ENCODE data around the gene ZNF593. TPM values are rescaled to one million over a fixed set of nuclear protein-coding genes. Genes with fewer than 3 reads are reported as not detected.
A peak's percentile ranks its signal among the peaks of the same experiment; 100 is the strongest.

Gene ZNF593
- polyA plus RNA-seq, 4 donors = 27.7 to 152 (median 94.7) TPM

- 8 to 36% (median 15%) methylated on average over 9 of the region's 9 CpGs for whole genome bisulfite sequencing, 3 donors
- peak; percentile 84 to 95 for DNase-seq
- peak overlapping the region; percentile 62 to 88 (median 77) for H3K27ac ChIP-seq (ENCODE audit: low read depth in 1 of 3, low read length in 2 of 3)
- no peaks in the 10 kb centered on the region for H3K9me3 ChIP-seq (ENCODE audit: control insufficient read depth in 2 of 2, insufficient read depth in 1 of 2, low read depth in 1 of 2, low read length in 1 of 2)
- no peaks in the 10 kb centered on the region for H3K27me3 ChIP-seq (ENCODE audit: control insufficient read depth in 3 of 3, insufficient read depth in 3 of 3, low read length in 3 of 3)
- H3K36me3 ChIP-seq (ENCODE audit: control insufficient read depth in 3 of 3, insufficient read depth in 2 of 3, low read depth in 1 of 3, low read length in 3 of 3) = peaks cover 0 to 2% (median 0%) of the 10 kb centered on the region in 3 donors
- peaks cover 0 to 17% (median 0%) of the 10 kb centered on the region in 3 donors for H3K4me1 ChIP-seq (ENCODE audit: control insufficient read depth in 3 of 3, insufficient read depth in 2 of 3, low read depth in 1 of 3, low read length in 2 of 3)
- peak overlapping the region in 1 of 3 donors; percentile 29 for H3K4me3 ChIP-seq (ENCODE audit: low read depth in 1 of 3, low read length in 3 of 3)
- no peak for FAIRE-seq
These were observed 43.2 kb upstream of the ZNF593 start for GRCh38 chr1:26126321-26127084.

- FAIRE-seq = no peak
- H3K4me1 ChIP-seq (ENCODE audit: control insufficient read depth in 3 of 3, insufficient read depth in 2 of 3, low read depth in 1 of 3, low read length in 2 of 3) = peaks cover 0 to 15% (median 0%) of the 10 kb centered on the region in 3 donors
These were observed 42.2 kb upstream of the ZNF593 start for GRCh38 chr1:26127235-26128163.

GRCh38 chr1:26129778-26130177, 39.9 kb upstream of the ZNF593 start:
- no peaks in the 10 kb centered on the region for H3K27me3 ChIP-seq (ENCODE audit: control insufficient read depth in 3 of 3, insufficient read depth in 3 of 3, low read length in 3 of 3)
- FAIRE-seq (no peak), DNase-seq (no peak)
- H3K36me3 ChIP-seq (ENCODE audit: control insufficient read depth in 3 of 3, insufficient read depth in 2 of 3, low read depth in 1 of 3, low read length in 3 of 3) = no peaks in the 10 kb centered on the region
- 93 to 96% (median 94%) methylated on average over 4 of the region's 4 CpGs for whole genome bisulfite sequencing, 3 donors
- no peak overlapping the region for H3K4me3 ChIP-seq (ENCODE audit: low read depth in 1 of 3, low read length in 3 of 3)
- no peaks in the 10 kb centered on the region for H3K9me3 ChIP-seq (ENCODE audit: control insufficient read depth in 2 of 2, insufficient read depth in 1 of 2, low read depth in 1 of 2, low read length in 1 of 2)
- H3K27ac ChIP-seq (ENCODE audit: low read depth in 1 of 3, low read length in 2 of 3) = no peak overlapping the region
- H3K4me1 ChIP-seq (ENCODE audit: control insufficient read depth in 3 of 3, insufficient read depth in 2 of 3, low read depth in 1 of 3, low read length in 2 of 3) = peaks cover 0 to 15% (median 0%) of the 10 kb centered on the region in 3 donors

More at GRCh38 chr1:26127235-26128163, 42.2 kb upstream of the ZNF593 start:
- DNase-seq = peak in 1 of 2 donors; percentile 63
- Histone ChIP-seq H3K27me3 (ENCODE audit: control insufficient read depth in 3 of 3, insufficient read depth in 3 of 3, low read length in 3 of 3) (no peaks in the 10 kb centered on the region), H3K36me3 (ENCODE audit: control insufficient read depth in 3 of 3, insufficient read depth in 2 of 3, low read depth in 1 of 3, low read length in 3 of 3) (no peaks in the 10 kb centered on the region), H3K4me3 (ENCODE audit: low read depth in 1 of 3, low read length in 3 of 3) (peak overlapping the region in 1 of 3 donors; percentile 27), H3K27ac (ENCODE audit: low read depth in 1 of 3, low read length in 2 of 3) (peak overlapping the region; percentile 60 to 88 (median 62)), H3K9me3 (ENCODE audit: control insufficient read depth in 2 of 2, insufficient read depth in 1 of 2, low read depth in 1 of 2, low read length in 1 of 2) (no peaks in the 10 kb centered on the region)
- WGBS, 3 donors = 13 to 37% (median 25%) methylated on average over 13 of the region's 13 CpGs

GRCh38 chr1:26130695-26131094, 39.0 kb upstream of the ZNF593 start:
- H3K9me3 ChIP-seq (ENCODE audit: control insufficient read depth in 2 of 2, insufficient read depth in 1 of 2, low read depth in 1 of 2, low read length in 1 of 2) = no peaks in the 10 kb centered on the region
- H3K4me1 ChIP-seq (ENCODE audit: control insufficient read depth in 3 of 3, insufficient read depth in 2 of 3, low read depth in 1 of 3, low read length in 2 of 3) = peaks cover 0 to 15% (median 0%) of the 10 kb centered on the region in 3 donors
- WGBS, 3 donors = 27 to 58% (median 57%) methylated on average over 1 of the region's 1 CpG
- FAIRE-seq = no peak
- H3K27me3 ChIP-seq (ENCODE audit: control insufficient read depth in 3 of 3, insufficient read depth in 3 of 3, low read length in 3 of 3) = no peaks in the 10 kb centered on the region
- H3K4me3 ChIP-seq (ENCODE audit: low read depth in 1 of 3, low read length in 3 of 3) = no peak overlapping the region
- H3K27ac ChIP-seq (ENCODE audit: low read depth in 1 of 3, low read length in 2 of 3) = no peak overlapping the region
- H3K36me3 ChIP-seq (ENCODE audit: control insufficient read depth in 3 of 3, insufficient read depth in 2 of 3, low read depth in 1 of 3, low read length in 3 of 3) = no peaks in the 10 kb centered on the region
- no peak for DNase-seq

- no peak overlapping the region for H3K27ac ChIP-seq (ENCODE audit: low read depth in 1 of 3, low read length in 2 of 3)
- no peak overlapping the region for H3K4me3 ChIP-seq (ENCODE audit: low read depth in 1 of 3, low read length in 3 of 3)
- 78 to 83% (median 79%) methylated on average over 5 of the region's 5 CpGs for WGBS, 3 donors
- peak in 1 of 2 donors; percentile 37 for DNase-seq
- no peak for FAIRE-seq
- peaks cover 0 to 8% (median 0%) of the 10 kb centered on the region in 3 donors for H3K4me1 ChIP-seq (ENCODE audit: control insufficient read depth in 3 of 3, insufficient read depth in 2 of 3, low read depth in 1 of 3, low read length in 2 of 3)
- H3K36me3 ChIP-seq (ENCODE audit: control insufficient read depth in 3 of 3, insufficient read depth in 2 of 3, low read depth in 1 of 3, low read length in 3 of 3) = no peaks in the 10 kb centered on the region
- H3K27me3 ChIP-seq (ENCODE audit: control insufficient read depth in 3 of 3, insufficient read depth in 3 of 3, low read length in 3 of 3) = no peaks in the 10 kb centered on the region
- no peaks in the 10 kb centered on the region for H3K9me3 ChIP-seq (ENCODE audit: control insufficient read depth in 2 of 2, insufficient read depth in 1 of 2, low read depth in 1 of 2, low read length in 1 of 2)
These were observed 37.4 kb upstream of the ZNF593 start for GRCh38 chr1:26132128-26132833.

GRCh38 chr1:26132834-26133167, 36.9 kb upstream of the ZNF593 start:
- H3K4me3 ChIP-seq (ENCODE audit: low read depth in 1 of 3, low read length in 3 of 3) = no peak overlapping the region
- H3K4me1 ChIP-seq (ENCODE audit: control insufficient read depth in 3 of 3, insufficient read depth in 2 of 3, low read depth in 1 of 3, low read length in 2 of 3) = peaks cover 0 to 3% (median 0%) of the 10 kb centered on the region in 3 donors
- no peak for FAIRE-seq
- 93 to 98% (median 95%) methylated on average over 2 of the region's 2 CpGs for WGBS, 3 donors
- H3K27me3 ChIP-seq (ENCODE audit: control insufficient read depth in 3 of 3, insufficient read depth in 3 of 3, low read length in 3 of 3) = no peaks in the 10 kb centered on the region
- H3K9me3 ChIP-seq (ENCODE audit: control insufficient read depth in 2 of 2, insufficient read depth in 1 of 2, low read depth in 1 of 2, low read length in 1 of 2) = no peaks in the 10 kb centered on the region
- H3K36me3 ChIP-seq (ENCODE audit: control insufficient read depth in 3 of 3, insufficient read depth in 2 of 3, low read depth in 1 of 3, low read length in 3 of 3) = no peaks in the 10 kb centered on the region
- no peak overlapping the region for H3K27ac ChIP-seq (ENCODE audit: low read depth in 1 of 3, low read length in 2 of 3)
- DNase-seq = no peak

- DNase-seq (no peak), FAIRE-seq (no peak)
- Histone ChIP-seq H3K4me3 (ENCODE audit: low read depth in 1 of 3, low read length in 3 of 3) (no peak overlapping the region), H3K4me1 (ENCODE audit: control insufficient read depth in 3 of 3, insufficient read depth in 2 of 3, low read depth in 1 of 3, low read length in 2 of 3) (no peaks in the 10 kb centered on the region), H3K27ac (ENCODE audit: low read depth in 1 of 3, low read length in 2 of 3) (no peak overlapping the region), H3K27me3 (ENCODE audit: control insufficient read depth in 3 of 3, insufficient read depth in 3 of 3, low read length in 3 of 3) (no peaks in the 10 kb centered on the region), H3K36me3 (ENCODE audit: control insufficient read depth in 3 of 3, insufficient read depth in 2 of 3, low read depth in 1 of 3, low read length in 3 of 3) (no peaks in the 10 kb centered on the region), H3K9me3 (ENCODE audit: control insufficient read depth in 2 of 2, insufficient read depth in 1 of 2, low read depth in 1 of 2, low read length in 1 of 2) (no peaks in the 10 kb centered on the region)
- 91 to 98% (median 97%) methylated on average over 3 of the region's 3 CpGs for WGBS, 3 donors
These were observed 35.2 kb upstream of the ZNF593 start for GRCh38 chr1:26134466-26134865.

- H3K9me3 ChIP-seq (ENCODE audit: control insufficient read depth in 2 of 2, insufficient read depth in 1 of 2, low read depth in 1 of 2, low read length in 1 of 2) = no peaks in the 10 kb centered on the region
- no peak overlapping the region for H3K27ac ChIP-seq (ENCODE audit: low read depth in 1 of 3, low read length in 2 of 3)
- WGBS, 3 donors = 61 to 75% (median 65%) methylated on average over 3 of the region's 3 CpGs
- no peaks in the 10 kb centered on the region for H3K36me3 ChIP-seq (ENCODE audit: control insufficient read depth in 3 of 3, insufficient read depth in 2 of 3, low read depth in 1 of 3, low read length in 3 of 3)
- no peak overlapping the region for H3K4me3 ChIP-seq (ENCODE audit: low read depth in 1 of 3, low read length in 3 of 3)
- DNase-seq (no peak), FAIRE-seq (no peak)
- no peaks in the 10 kb centered on the region for H3K4me1 ChIP-seq (ENCODE audit: control insufficient read depth in 3 of 3, insufficient read depth in 2 of 3, low read depth in 1 of 3, low read length in 2 of 3)
- H3K27me3 ChIP-seq (ENCODE audit: control insufficient read depth in 3 of 3, insufficient read depth in 3 of 3, low read length in 3 of 3) = no peaks in the 10 kb centered on the region
These were observed 30.6 kb upstream of the ZNF593 start for GRCh38 chr1:26138974-26139558.

All from small intestine (tissue), 7 donors.